GM18519 (cell line): ENCODE measurements around the gene DNAJC1.

Experiments used
- ATAC-seq: cut with Tn5 transposase; IDR thresholded peaks from one replicate; pipeline ENCODE4 v1.9.1; 2021; ENCODE audit warnings: mild to moderate bottlenecking, moderate library complexity; ENCODE audit not compliant: unreplicated experiment, low FRiP score

The DNAJC1 gene

GRCh38 chr10:21707498-21707897, 296.0 kb downstream of the DNAJC1 start:
- no peak for ATAC-seq
